GM19452 (cell line): ENCODE measurements around the gene HPCAL4.

Experiments used
- ATAC-seq: cut with Tn5 transposase; IDR thresholded peaks from one replicate; pipeline ENCODE4 v1.9.1; 2021; ENCODE audit not compliant: unreplicated experiment

The HPCAL4 gene

GRCh38 chr1:39631361-39632322, 59.6 kb downstream of the HPCAL4 start:
- ATAC-seq = no peak

GRCh38 chr1:39628807-39629350, 62.4 kb downstream of the HPCAL4 start:
- ATAC-seq = no peak
